MM.1S (cell line): ENCODE measurements around the gene KCNN4.
"Not testable (repeated sequence)": the region's sequence is repeated elsewhere in the genome, so short reads cannot be mapped to it uniquely, and the experiment has no call there.

Experiments
- DNase-seq: peaks from one replicate; pipeline ENCODE4 v3.0.0-alpha.2; 2015
- H2AFZ ChIP-seq: fragments of 300-600 bp; sonication (generic); 2 replicates; pipeline ENCODE4 v1.6.0; 2016; ENCODE audit warnings: antibody characterized with exemption, low read length
- H3F3A ChIP-seq: fragments of 300-600 bp; sonication (generic); 2 replicates; pipeline ENCODE4 v1.6.1; 2016; ENCODE audit warnings: mild to moderate bottlenecking, antibody characterized with exemption, low read length, moderate library complexity, mixed read lengths; ENCODE audit not compliant: insufficient read depth
- H3K27ac ChIP-seq: fragments of 300-600 bp; sonication (generic); 2 replicates; pipeline ENCODE4 v1.5.1; 2016; ENCODE audit warnings: mild to moderate bottlenecking, low read length
- H3K27me3 ChIP-seq: fragments of 300-600 bp; sonication (generic); replicated peaks from 2 replicates; pipeline ENCODE4 v1.6.0; 2016; ENCODE audit warnings: low read length; ENCODE audit not compliant: insufficient read depth
- H3K36me3 ChIP-seq: fragments of 300-600 bp; sonication (generic); replicated peaks from 2 replicates; pipeline ENCODE4 v1.6.1; 2016; ENCODE audit warnings: mild to moderate bottlenecking, low read length, mixed read lengths; ENCODE audit not compliant: insufficient read depth
- H3K4me1 ChIP-seq: fragments of 300-600 bp; sonication (generic); 2 replicates; pipeline ENCODE4 v1.6.1; 2016; ENCODE audit warnings: low read length, mixed read lengths
- H3K4me2 ChIP-seq: fragments of 300-600 bp; sonication (generic); 2 replicates; pipeline ENCODE4 v1.6.0; 2016; ENCODE audit warnings: low read depth, low read length
- H3K4me3 ChIP-seq: fragments of 300-600 bp; sonication (generic); 2 replicates; pipeline ENCODE4 v1.5.1; 2016; ENCODE audit warnings: low read length, mixed read lengths
- H3K79me2 ChIP-seq: fragments of 300-600 bp; sonication (generic); 2 replicates; pipeline ENCODE4 v1.6.1; 2016; ENCODE audit warnings: mixed run types, low read length, mixed read lengths
- H3K9ac ChIP-seq: fragments of 300-600 bp; sonication (generic); 2 replicates; pipeline ENCODE4 v1.6.1; 2016; ENCODE audit warnings: low read length, mixed read lengths
- H3K9me2 ChIP-seq: fragments of 300-600 bp; sonication (generic); replicated peaks from 2 replicates; pipeline ENCODE4 v1.6.1; 2016; ENCODE audit warnings: mild to moderate bottlenecking, low read length, mixed read lengths; ENCODE audit not compliant: insufficient read depth
- H3K9me3 ChIP-seq: fragments of 300-600 bp; sonication (generic); replicated peaks from 2 replicates; pipeline ENCODE4 v1.6.1; 2016; ENCODE audit warnings: mild to moderate bottlenecking, low read length, mixed read lengths; ENCODE audit not compliant: insufficient read depth
- H4K20me1 ChIP-seq: fragments of 300-600 bp; sonication (generic); 2 replicates; pipeline ENCODE4 v1.6.1; 2016; ENCODE audit warnings: mild to moderate bottlenecking, low read length, moderate library complexity, mixed read lengths; ENCODE audit not compliant: insufficient read depth
- CTCF ChIP-seq: fragments of 300-600 bp; sonication (generic); IDR thresholded peaks from 2 replicates; pipeline ENCODE4 v1.5.1; 2016; ENCODE audit warnings: antibody characterized with exemption, low read length, mixed read lengths
- EZH2 ChIP-seq: fragments of 300-600 bp; sonication (generic); optimal IDR thresholded peaks from 2 replicates; pipeline ENCODE3; 2017; ENCODE audit warnings: low read depth, mild to moderate bottlenecking, antibody characterized with exemption, low read length, mixed read lengths
- EZH2phosphoT487 ChIP-seq: fragments of 300-600 bp; sonication (generic); IDR thresholded peaks from 2 replicates; pipeline ENCODE4 v1.6.1; 2018; ENCODE audit warnings: antibody characterized with exemption, low read length

Gene KCNN4

DNA sequence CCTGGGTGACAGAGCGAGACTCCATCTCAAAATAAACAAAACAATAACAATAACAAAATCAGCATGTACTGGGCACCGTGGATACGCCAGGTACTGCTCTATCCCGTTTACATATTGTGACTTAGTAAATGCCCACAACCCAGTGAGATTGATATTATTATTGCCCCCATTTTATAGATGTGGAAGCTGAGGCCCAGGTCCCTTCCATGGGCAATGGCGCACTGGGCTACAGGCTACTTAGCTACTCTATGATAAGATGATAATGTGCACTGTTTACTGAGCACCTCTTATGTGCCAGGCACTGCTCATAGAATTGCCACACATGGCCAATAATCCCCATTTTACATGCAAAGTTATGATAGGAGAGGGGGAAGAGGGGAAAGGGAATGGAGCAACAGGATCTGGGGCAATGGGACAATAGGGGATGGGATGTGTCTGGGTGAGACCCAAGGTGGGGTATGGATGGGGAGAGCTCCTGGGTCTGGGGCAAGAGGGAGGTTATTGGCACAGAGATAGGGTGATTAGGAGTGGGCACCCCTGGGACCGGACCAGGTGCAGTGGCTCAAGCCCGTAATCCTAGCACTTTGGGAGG lies 5.4 kb downstream of the KCNN4 start:
- no peaks in the 10 kb centered on the region for H3K79me2 ChIP-seq
- H2AFZ ChIP-seq: no peak overlapping the region
- no peaks in the 10 kb centered on the region for H3F3A ChIP-seq
- no peak overlapping the region for H3K27ac ChIP-seq
- H3K4me2 ChIP-seq: no peak overlapping the region
- no peak for DNase-seq
- H3K27me3 ChIP-seq: no peaks in the 10 kb centered on the region
- peaks cover 8% of the 10 kb centered on the region for H3K4me1 ChIP-seq
- no peaks in the 10 kb centered on the region for H3K9me2 ChIP-seq
- no peak overlapping the region for H3K9ac ChIP-seq
- no peak overlapping the region for H3K4me3 ChIP-seq
- no peaks in the 10 kb centered on the region for H4K20me1 ChIP-seq
- no peaks in the 10 kb centered on the region for H3K9me3 ChIP-seq
- TF ChIP-seq EZH2 (no peak), EZH2phosphoT487 (no peak), CTCF (no peak)
- no peaks in the 10 kb centered on the region for H3K36me3 ChIP-seq

DNA sequence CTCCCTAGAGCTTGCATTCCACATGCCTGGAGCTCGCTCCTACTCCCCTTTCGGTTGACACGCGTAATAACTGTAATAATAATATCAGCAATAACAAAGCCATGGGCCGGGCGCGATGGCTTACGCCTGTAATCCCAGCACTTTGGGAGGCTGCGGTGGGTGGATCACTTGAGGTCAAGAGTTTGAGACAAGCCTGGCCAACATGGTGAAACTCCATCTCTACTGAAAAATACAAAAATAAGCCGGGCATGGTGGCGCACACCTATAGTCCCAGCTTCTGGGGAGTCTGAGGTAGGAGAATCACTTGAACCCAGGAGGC lies 5.9 kb downstream of the KCNN4 start:
- not testable (repeated sequence) for H3K4me2 ChIP-seq, H3K27me3 ChIP-seq, H3K9me3 ChIP-seq, H3K36me3 ChIP-seq, H4K20me1 ChIP-seq, H3K9ac ChIP-seq, H3K79me2 ChIP-seq, H3K4me3 ChIP-seq, H3K9me2 ChIP-seq, H2AFZ ChIP-seq, H3F3A ChIP-seq, DNase-seq, H3K4me1 ChIP-seq, H3K27ac ChIP-seq

DNA sequence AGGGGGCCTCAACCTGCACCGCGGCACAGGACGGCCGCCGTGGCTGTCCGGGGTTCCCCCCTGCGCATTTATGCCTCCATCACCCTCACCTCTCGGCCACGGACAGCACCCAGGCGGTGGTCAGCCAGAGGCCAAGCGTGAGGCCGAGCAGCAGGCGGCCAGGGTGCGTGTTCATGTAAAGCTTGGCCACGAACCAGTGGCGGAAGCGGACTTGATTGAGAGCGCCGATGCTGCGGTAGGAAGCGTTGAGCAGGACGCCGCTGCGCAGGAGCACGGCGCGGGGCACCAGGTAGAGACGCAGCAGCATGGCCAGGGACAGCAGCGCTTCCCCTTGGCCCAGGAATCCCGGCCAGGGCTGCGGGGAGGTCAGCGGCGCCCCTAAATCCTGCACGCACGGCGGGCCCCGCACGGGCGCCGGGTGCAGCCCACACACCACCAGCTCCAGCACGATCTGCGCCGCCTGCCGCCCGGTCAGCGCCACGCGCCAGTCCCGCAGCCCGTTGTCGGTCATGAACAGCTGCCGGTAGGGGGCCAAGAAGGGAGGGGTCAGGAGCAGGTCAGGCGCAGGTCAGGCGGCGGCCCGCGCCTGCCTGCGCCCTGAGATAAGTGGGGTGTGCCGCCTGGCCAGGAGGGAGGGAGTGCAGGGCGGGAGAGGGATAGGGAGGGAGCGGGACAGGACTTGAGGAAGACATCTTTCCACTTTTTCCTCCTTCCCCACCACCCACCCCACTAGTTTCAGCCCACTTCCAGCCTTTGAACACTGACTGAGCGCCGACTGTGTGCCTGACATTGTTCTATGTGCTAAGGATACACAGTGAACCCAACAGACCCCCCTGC lies 6.5 kb downstream of the KCNN4 start:
- no peaks in the 10 kb centered on the region for H3K27me3 ChIP-seq
- no peak overlapping the region for H2AFZ ChIP-seq
- H3K4me1 ChIP-seq: peaks cover 8% of the 10 kb centered on the region
- H3K79me2 ChIP-seq: no peaks in the 10 kb centered on the region
- H3K36me3 ChIP-seq: no peaks in the 10 kb centered on the region
- no peak for DNase-seq
- no peak overlapping the region for H3K27ac ChIP-seq
- TF ChIP-seq EZH2phosphoT487 (no peak), EZH2 (no peak), CTCF (no peak)
- no peaks in the 10 kb centered on the region for H4K20me1 ChIP-seq
- H3K4me3 ChIP-seq: no peak overlapping the region
- H3K4me2 ChIP-seq: no peak overlapping the region
- H3F3A ChIP-seq: no peaks in the 10 kb centered on the region
- H3K9me2 ChIP-seq: no peaks in the 10 kb centered on the region
- no peaks in the 10 kb centered on the region for H3K9me3 ChIP-seq
- no peak overlapping the region for H3K9ac ChIP-seq

GRCh38 chr19:43773725-43774102 lies 7.1 kb downstream of the KCNN4 start:
- H3K4me3 ChIP-seq: no peak overlapping the region
- no peak overlapping the region for H2AFZ ChIP-seq
- H3K4me2 ChIP-seq: no peak overlapping the region
- H3K4me1 ChIP-seq: peaks cover 8% of the 10 kb centered on the region
- H3K9ac ChIP-seq: no peak overlapping the region
- H3K27ac ChIP-seq: no peak overlapping the region
- TF ChIP-seq EZH2phosphoT487 (no peak), EZH2 (no peak), CTCF (no peak)
- H3F3A ChIP-seq: no peaks in the 10 kb centered on the region
- no peaks in the 10 kb centered on the region for H3K27me3 ChIP-seq
- DNase-seq: no peak
- H3K79me2 ChIP-seq: no peaks in the 10 kb centered on the region
- H3K9me3 ChIP-seq: no peaks in the 10 kb centered on the region
- no peaks in the 10 kb centered on the region for H4K20me1 ChIP-seq
- no peaks in the 10 kb centered on the region for H3K36me3 ChIP-seq
- H3K9me2 ChIP-seq: no peaks in the 10 kb centered on the region
